GM19193 (cell line): ENCODE measurements around the gene YARS1.

Experiments
- POLR2A ChIP-seq: IDR thresholded peaks from 4 replicates; pipeline ENCODE4 v1.6.1; 2011; ENCODE audit not compliant: insufficient read depth, insufficient read length; ENCODE audit errors: extremely low read depth

The YARS1 gene

GRCh38 chr1:32748926-32749325, 68.2 kb downstream of the YARS1 start:
- no peak for TF ChIP-seq POLR2A

- no peak for TF ChIP-seq POLR2A
These were observed 68.8 kb downstream of the YARS1 start for GRCh38 chr1:32748348-32748747.

- no peak for TF ChIP-seq POLR2A
These were observed 71.0 kb downstream of the YARS1 start for GRCh38 chr1:32746130-32746529.

GRCh38 chr1:32744071-32744425, 73.1 kb downstream of the YARS1 start:
- TF ChIP-seq POLR2A = no peak

GRCh38 chr1:32743380-32744070, 73.6 kb downstream of the YARS1 start:
- no peak for TF ChIP-seq POLR2A

GRCh38 chr1:32742956-32743355, 74.2 kb downstream of the YARS1 start:
- TF ChIP-seq POLR2A = no peak

GRCh38 chr1:32742199-32742947, 74.8 kb downstream of the YARS1 start:
- TF ChIP-seq POLR2A = no peak

- no peak for TF ChIP-seq POLR2A
These were observed 75.6 kb downstream of the YARS1 start for GRCh38 chr1:32741413-32742198.

GRCh38 chr1:32741059-32741412, 76.1 kb downstream of the YARS1 start:
- TF ChIP-seq POLR2A = no peak

GRCh38 chr1:32736812-32737791, 80.1 kb downstream of the YARS1 start:
- TF ChIP-seq POLR2A = no peak

GRCh38 chr1:32733582-32734321, 83.4 kb downstream of the YARS1 start:
- TF ChIP-seq POLR2A = no peak

- no peak for TF ChIP-seq POLR2A
These were observed 87.7 kb downstream of the YARS1 start for GRCh38 chr1:32729254-32730046.

- no peak for TF ChIP-seq POLR2A
These were observed 88.6 kb downstream of the YARS1 start for GRCh38 chr1:32728413-32729077.
